Measurements from ENCODE around the gene SRSF11. TPM values are rescaled to one million over a fixed set of nuclear protein-coding genes. Genes with fewer than 3 reads are reported as not detected.

Gene SRSF11
- total RNA-seq, 1 experiment from 2014 or later, result 145 TPM

DNA sequence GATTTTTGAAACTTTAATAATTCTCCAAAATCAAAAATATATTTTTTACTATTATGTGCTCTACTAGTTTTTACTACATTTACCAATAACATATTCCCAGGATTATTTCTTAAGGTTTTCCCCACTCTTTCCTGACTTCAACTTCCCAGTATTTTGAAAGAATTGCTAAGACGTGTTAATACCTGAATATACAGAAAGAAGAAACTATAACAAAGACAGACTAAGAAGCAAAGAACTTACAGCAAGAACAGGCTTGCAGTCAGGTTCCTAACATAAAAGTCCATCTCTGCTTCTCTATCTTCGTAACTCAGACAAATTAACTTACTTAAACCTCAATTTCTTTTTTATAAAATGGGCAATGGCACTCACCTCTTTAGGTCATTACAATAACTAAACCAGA, 63.2 kb downstream of the SRSF11 start:
- in situ Hi-C loops (cut with HindIII; ENCODE audit: low pct_unique_long_range_greater_than_20kb, low sequenced_read_pairs), result no loop called here
- POLR2A ChIA-PET, result interaction anchor here (0.7 kb wide), 1 partner anchor 198 kb away, joined by 12 read pairs; no protein-coding TSS in a partner anchor
- Histone ChIP-seq H3K27me3 (ENCODE audit: control insufficient read depth, insufficient read depth, low read length) (no peaks in the 10 kb centered on the region), H3K4me1 (ENCODE audit: control insufficient read depth, insufficient read depth, low read length) (no peaks in the 10 kb centered on the region), H3K4me3 (ENCODE audit: low read depth in 2 of 2, low read length in 2 of 2) (no peak overlapping the region), H3K9me3 (ENCODE audit: control insufficient read depth, insufficient read depth, low read depth, low read length) (no peaks in the 10 kb centered on the region), H3K36me3 (ENCODE audit: control insufficient read depth, insufficient read depth, low read length) (0 out of 2 replicates have a peak, but pooled peaks cover 3% of the 10 kb centered on the region), H3K27ac (ENCODE audit: low read length) (no peak overlapping the region)
- no TSS peak for BruUV-seq (replicated peaks)
- intact Hi-C loops (cut with micrococcal nuclease; ENCODE audit: unreplicated experiment), result no loop called here
- ATAC-seq (no peak), DNase-seq (ENCODE audit: low read depth, low spot score) (no peak)
- TF ChIP-seq POLR2AphosphoS5 (IDR thresholded peaks at IDR 0.05; ENCODE audit: low read depth, low read length), result no peak
- TF ChIP-seq, protein P1, sequence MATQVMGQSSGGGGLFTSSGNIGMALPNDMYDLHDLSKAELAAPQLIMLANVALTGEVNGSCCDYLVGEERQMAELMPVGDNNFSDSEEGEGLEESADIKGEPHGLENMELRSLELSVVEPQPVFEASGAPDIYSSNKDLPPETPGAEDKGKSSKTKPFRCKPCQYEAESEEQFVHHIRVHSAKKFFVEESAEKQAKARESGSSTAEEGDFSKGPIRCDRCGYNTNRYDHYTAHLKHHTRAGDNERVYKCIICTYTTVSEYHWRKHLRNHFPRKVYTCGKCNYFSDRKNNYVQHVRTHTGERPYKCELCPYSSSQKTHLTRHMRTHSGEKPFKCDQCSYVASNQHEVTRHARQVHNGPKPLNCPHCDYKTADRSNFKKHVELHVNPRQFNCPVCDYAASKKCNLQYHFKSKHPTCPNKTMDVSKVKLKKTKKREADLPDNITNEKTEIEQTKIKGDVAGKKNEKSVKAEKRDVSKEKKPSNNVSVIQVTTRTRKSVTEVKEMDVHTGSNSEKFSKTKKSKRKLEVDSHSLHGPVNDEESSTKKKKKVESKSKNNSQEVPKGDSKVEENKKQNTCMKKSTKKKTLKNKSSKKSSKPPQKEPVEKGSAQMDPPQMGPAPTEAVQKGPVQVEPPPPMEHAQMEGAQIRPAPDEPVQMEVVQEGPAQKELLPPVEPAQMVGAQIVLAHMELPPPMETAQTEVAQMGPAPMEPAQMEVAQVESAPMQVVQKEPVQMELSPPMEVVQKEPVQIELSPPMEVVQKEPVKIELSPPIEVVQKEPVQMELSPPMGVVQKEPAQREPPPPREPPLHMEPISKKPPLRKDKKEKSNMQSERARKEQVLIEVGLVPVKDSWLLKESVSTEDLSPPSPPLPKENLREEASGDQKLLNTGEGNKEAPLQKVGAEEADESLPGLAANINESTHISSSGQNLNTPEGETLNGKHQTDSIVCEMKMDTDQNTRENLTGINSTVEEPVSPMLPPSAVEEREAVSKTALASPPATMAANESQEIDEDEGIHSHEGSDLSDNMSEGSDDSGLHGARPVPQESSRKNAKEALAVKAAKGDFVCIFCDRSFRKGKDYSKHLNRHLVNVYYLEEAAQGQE (IDR thresholded peaks at IDR 0.05; ENCODE audit: insufficient read depth in 1 of 2, low read depth in 2 of 2, low read length in 1 of 2), result no peak
- no peak for TF ChIP-seq CTCF (IDR thresholded peaks at IDR 0.05)
- CTCF ChIA-PET, result no interaction called here

GRCh38 chr1:70286453-70286852, 65.3 kb downstream of the SRSF11 start:
- no peaks in the 10 kb centered on the region for H3K4me1 ChIP-seq (ENCODE audit: control insufficient read depth, insufficient read depth, low read length)
- no peaks in the 10 kb centered on the region for H3K9me3 ChIP-seq (ENCODE audit: control insufficient read depth, insufficient read depth, low read depth, low read length)
- POLR2A ChIA-PET, result no interaction called here
- no TSS peak for BruUV-seq (replicated peaks)
- in situ Hi-C loops (cut with HindIII; ENCODE audit: low pct_unique_long_range_greater_than_20kb, low sequenced_read_pairs) (no loop called here), intact Hi-C loops (cut with micrococcal nuclease; ENCODE audit: unreplicated experiment) (no loop called here)
- DNase-seq (ENCODE audit: low read depth, low spot score) (no peak), ATAC-seq (no peak)
- CTCF ChIA-PET, result no interaction called here
- H3K4me3 ChIP-seq (ENCODE audit: low read depth in 2 of 2, low read length in 2 of 2), result no peak overlapping the region
- no peaks in the 10 kb centered on the region for H3K27me3 ChIP-seq (ENCODE audit: control insufficient read depth, insufficient read depth, low read length)
- H3K36me3 ChIP-seq (ENCODE audit: control insufficient read depth, insufficient read depth, low read length), result peaks cover 6% of the 10 kb centered on the region; the same call in 1 of the 2 replicates
- no peak overlapping the region for H3K27ac ChIP-seq (ENCODE audit: low read length)
- TF ChIP-seq, protein P1 (IDR thresholded peaks at IDR 0.05; ENCODE audit: insufficient read depth in 1 of 2, low read depth in 2 of 2, low read length in 1 of 2), result no peak
